ENCODE measurements around the gene BAAT.

BAAT gene

DNA sequence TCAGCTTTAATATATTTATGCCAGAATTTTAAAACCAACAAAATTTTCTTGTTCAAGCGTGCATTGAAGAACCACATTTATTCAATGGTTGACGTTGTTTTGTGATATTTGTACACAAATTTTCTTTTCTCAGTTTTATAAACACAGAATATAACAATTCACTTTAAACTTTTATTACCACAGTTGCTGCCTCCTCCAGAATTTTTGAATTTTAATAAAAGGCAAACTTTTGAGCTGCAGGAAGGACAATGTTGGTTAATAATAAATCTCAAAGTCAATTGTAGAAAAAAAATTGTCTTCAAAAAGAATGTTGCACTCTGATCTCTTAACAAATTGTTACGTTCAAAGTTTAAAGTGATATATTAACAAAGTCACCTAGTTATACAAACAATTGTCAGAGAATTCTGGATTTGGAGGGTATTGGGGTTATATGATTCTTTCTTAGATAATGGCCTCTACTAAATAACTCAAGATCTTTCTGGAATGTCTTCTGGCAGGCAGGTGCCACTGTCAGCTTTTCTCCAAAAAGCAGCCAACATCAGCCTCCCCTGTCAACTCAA is 60.5 kb downstream of the BAAT start:
- DNase-seq (ENCODE audit: low read depth in 1 of 2, low spot score in 1 of 2): no peak

DNA sequence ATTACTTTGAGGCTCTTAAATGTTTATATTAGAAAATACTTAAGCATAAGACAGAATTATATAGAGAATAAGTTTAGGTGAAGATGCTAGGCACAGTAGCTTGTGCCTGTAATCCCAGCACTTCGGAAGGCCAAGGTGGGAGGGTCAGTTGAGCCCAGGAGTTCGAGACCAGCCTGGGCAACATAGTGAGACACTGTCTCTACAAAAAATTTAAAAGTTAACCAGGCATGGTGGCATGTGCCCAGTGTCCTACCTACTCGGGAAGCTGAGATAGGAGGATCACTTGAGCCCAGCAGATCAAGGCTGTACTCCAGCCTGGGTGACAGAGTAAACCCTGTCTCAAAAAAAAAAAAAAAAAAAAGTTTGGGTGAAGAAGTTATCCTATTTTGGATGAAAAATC is 61.7 kb downstream of the BAAT start:
- DNase-seq (ENCODE audit: low read depth in 1 of 2, low spot score in 1 of 2): no peak

DNA sequence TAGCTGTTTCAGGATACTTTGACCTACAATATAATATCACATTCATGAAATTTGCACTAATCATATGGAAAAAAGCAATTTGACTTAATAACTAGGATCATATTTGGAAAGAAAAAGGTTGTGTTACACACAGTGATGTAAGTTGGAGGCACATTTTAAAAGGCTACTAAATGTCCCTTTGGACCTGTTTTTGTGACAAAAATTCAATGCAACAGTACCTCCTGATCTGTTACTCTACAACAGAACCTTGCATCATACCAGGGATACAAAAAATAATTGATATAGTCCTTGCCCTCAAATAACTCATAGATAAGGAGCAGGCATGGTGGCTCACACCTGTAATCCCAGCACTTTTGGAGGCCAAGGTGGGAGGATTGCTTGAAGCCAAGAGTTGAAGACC is 67.1 kb downstream of the BAAT start:
- no peak for DNase-seq (ENCODE audit: low read depth in 1 of 2, low spot score in 1 of 2)

DNA sequence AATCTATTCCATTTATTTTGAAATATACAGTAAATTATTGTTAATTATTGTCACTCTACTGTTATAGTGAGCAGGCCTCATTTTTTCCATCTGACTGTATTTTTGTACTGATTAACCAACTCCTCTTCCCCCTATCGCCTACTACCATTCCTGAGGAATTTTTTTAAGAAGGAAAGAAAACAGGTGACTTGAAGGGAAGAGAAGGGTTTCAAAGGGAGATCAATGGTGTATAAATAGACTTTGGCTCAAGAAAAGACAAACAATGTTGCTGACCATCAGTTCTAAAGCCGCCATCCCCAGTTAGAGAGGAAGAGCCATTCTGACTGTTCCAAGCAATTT is 69.7 kb downstream of the BAAT start:
- no peak for DNase-seq (ENCODE audit: low read depth in 1 of 2, low spot score in 1 of 2)

DNA sequence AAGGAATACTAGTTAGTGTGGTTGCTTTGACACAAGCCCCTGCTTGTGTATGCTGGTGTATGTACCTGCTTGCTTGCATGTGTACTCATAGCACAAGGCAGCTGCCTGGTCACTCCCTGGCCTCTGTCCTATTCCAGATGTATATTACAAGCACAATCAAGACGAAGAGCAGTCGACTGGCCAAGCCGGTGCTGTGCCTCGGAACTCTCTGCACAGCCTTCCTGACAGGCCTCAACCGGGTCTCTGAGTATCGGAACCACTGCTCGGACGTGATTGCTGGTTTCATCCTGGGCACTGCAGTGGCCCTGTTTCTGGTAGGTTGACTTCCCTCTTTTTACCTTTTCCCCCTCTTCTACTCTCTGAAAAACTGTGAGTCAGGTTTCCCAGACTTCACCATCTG is 72.1 kb downstream of the BAAT start:
- no peak for DNase-seq (ENCODE audit: low read depth in 1 of 2, low spot score in 1 of 2)

DNA sequence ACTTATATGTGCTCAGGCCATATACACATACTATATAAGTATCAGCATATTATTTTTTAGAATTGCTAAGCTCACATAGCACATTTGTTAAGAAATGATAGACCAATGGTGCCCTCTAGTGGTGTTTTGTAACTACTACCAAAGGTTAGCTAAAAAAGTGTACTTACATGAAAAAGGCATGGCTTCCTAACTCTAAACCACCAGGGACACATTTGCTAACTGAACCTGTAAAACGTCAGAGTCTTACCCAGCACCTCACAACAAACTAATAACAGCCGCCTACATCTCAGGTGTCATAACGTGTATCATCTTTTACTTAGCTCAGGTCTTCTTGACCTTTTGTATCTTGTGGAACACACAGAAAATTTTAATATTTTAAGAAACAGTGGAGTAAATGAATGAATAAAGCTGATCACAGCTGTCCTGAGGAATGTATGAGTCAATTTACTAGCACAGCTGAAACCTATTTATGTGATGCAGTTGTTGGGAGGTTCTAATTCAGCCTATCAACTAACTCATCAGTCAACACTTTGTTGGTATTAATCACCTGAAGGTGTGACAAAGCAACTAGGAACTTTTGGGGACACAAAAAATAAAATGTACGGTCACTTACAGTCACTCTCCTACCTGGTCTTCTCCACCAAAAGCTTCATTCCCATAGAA is 72.9 kb downstream of the BAAT start:
- DNase-seq (ENCODE audit: low read depth in 1 of 2, low spot score in 1 of 2): no peak

DNA sequence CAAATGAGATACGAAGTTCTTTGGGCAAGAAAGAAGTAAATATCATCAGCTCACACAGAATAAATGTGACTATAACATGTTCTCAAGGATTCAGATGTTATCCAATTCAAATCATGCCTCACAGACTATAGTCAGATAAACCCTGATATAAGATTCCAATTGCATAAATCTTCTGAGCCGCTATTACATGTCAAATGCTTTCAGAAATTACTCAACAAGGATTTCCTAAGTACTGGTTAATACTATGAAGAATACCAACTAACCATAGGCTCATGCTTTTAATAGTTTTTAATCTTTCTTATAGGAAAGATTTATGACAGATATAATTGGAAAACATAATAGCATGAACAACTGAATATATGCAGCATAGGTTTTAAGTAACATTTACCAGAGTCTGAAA is 73.6 kb downstream of the BAAT start:
- no peak for DNase-seq (ENCODE audit: low read depth in 1 of 2, low spot score in 1 of 2)

All from activated T-helper 1 cell treated with anti-CD3 and anti-CD28 coated beads, Interleukin-2, amount 50 U/mL, for 16 hours (primary cell).